A673 (cell line): ENCODE data around the gene ZNF444. TPM values are rescaled to one million over a fixed set of nuclear protein-coding genes. Genes with fewer than 3 reads are reported as not detected.
A peak's percentile ranks its signal among the peaks of the same experiment; 100 is the strongest.

Experiments used
- BruUV-seq: library from RNA; stranded (reverse); fragments of 400-500 nt; replicated peaks from 2 replicates; lab custom pipeline; 2021; lab: Mats Ljungman, UMichigan
- CTCF ChIA-PET: fragments of 300-600 bp; sonication (Branson Sonifier 250); formaldehyde crosslinking; loops from one replicate; lab custom pipeline; 2022; ENCODE audit warnings: antibody characterized with exemption; lab: Charles Lee
- POLR2A ChIA-PET: fragments of 300-600 bp; sonication (Branson Sonifier 250); formaldehyde crosslinking; loops from one replicate; lab custom pipeline; 2022; ENCODE audit warnings: antibody characterized with exemption; ENCODE audit not compliant: low non-redundant PET; lab: Charles Lee
- DNase-seq: peaks from one replicate; pipeline ENCODE4 v3.0.0-alpha.2; 2015; ENCODE audit warnings: low spot score
- H3K27ac ChIP-seq: fragments of 200-600 bp; sonication (generic); 2 replicates; pipeline ENCODE4 v1.5.1; 2016; ENCODE audit warnings: mixed run types, low read depth, mild to moderate bottlenecking, mixed read lengths, antibody characterized with exemption, low read length; ENCODE audit not compliant: poor library complexity, severe bottlenecking
- H3K27me3 ChIP-seq: fragments of 200-600 bp; sonication (generic); replicated peaks from 2 replicates; pipeline ENCODE4 v1.6.1; 2017; ENCODE audit warnings: mixed run types, low read depth, mild to moderate bottlenecking, mixed read lengths, antibody characterized with exemption, low read length; ENCODE audit not compliant: insufficient read depth, poor library complexity
- H3K36me3 ChIP-seq: fragments of 200-600 bp; sonication (generic); 2 replicates; pipeline ENCODE4 v1.6.1; 2016; ENCODE audit warnings: mixed run types, mild to moderate bottlenecking, mixed read lengths, antibody characterized with exemption, low read length; ENCODE audit not compliant: insufficient read depth, poor library complexity, severe bottlenecking
- H3K4me1 ChIP-seq: fragments of 200-600 bp; sonication (generic); 2 replicates; pipeline ENCODE4 v1.6.1; 2017; ENCODE audit warnings: mixed run types, mild to moderate bottlenecking, mixed read lengths, antibody characterized with exemption, low read length; ENCODE audit not compliant: insufficient read depth, poor library complexity, severe bottlenecking
- H3K4me3 ChIP-seq: fragments of 200-600 bp; sonication (generic); 2 replicates; pipeline ENCODE4 v1.5.1; 2016; ENCODE audit warnings: low read depth, mixed run types, mild to moderate bottlenecking, mixed read lengths, low read length; ENCODE audit not compliant: poor library complexity, severe bottlenecking
- H3K9me3 ChIP-seq: fragments of 200-600 bp; sonication (generic); 2 replicates; pipeline ENCODE4 v1.6.1; 2016; ENCODE audit warnings: mixed run types, low read depth, mild to moderate bottlenecking, mixed read lengths, antibody characterized with exemption, low read length; ENCODE audit not compliant: poor library complexity, severe bottlenecking
- EZH2 ChIP-seq: fragments of 200-600 bp; sonication (generic); IDR thresholded peaks from 2 replicates; pipeline ENCODE4 v1.6.1; 2017; ENCODE audit warnings: borderline replicate concordance, low read depth, mild to moderate bottlenecking, mixed read lengths, antibody characterized with exemption, low read length; ENCODE audit not compliant: poor library complexity, severe bottlenecking
- intact Hi-C: fragments of 100-400 bp; cut with micrococcal nuclease; formaldehyde crosslinking; loops from one replicate; pipeline ENCODE4 v1.10.0; 2022; ENCODE audit not compliant: unreplicated experiment
- total RNA-seq: library from RNA; stranded (reverse); gene quantifications from 2 replicates; pipeline ENCODE4 v1.2.3, GENCODE V29; 2021
- TF ChIP-seq, protein P1 (sequence below): fragments of 300-800, 200-600 bp; sonication (generic); conservative IDR thresholded peaks from 2 replicates; pipeline ENCODE4 v1.5.1; 2017; ENCODE audit warnings: low read depth, mild to moderate bottlenecking, antibody characterized with exemption, low read length, moderate library complexity, mixed read lengths

Gene ZNF444
- total RNA-seq, 1 experiment from 2014 or later, result 45.3 TPM

GRCh38 chr19:56117889-56118288, 23.2 kb upstream of the ZNF444 start:
- H3K27ac ChIP-seq, result peak overlapping the region; percentile 98
- intact Hi-C loops, result no loop called here
- TF ChIP-seq, protein P1, sequence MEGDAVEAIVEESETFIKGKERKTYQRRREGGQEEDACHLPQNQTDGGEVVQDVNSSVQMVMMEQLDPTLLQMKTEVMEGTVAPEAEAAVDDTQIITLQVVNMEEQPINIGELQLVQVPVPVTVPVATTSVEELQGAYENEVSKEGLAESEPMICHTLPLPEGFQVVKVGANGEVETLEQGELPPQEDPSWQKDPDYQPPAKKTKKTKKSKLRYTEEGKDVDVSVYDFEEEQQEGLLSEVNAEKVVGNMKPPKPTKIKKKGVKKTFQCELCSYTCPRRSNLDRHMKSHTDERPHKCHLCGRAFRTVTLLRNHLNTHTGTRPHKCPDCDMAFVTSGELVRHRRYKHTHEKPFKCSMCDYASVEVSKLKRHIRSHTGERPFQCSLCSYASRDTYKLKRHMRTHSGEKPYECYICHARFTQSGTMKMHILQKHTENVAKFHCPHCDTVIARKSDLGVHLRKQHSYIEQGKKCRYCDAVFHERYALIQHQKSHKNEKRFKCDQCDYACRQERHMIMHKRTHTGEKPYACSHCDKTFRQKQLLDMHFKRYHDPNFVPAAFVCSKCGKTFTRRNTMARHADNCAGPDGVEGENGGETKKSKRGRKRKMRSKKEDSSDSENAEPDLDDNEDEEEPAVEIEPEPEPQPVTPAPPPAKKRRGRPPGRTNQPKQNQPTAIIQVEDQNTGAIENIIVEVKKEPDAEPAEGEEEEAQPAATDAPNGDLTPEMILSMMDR, result no peak
- no peak for TF ChIP-seq EZH2
- POLR2A ChIA-PET, result no interaction called here
- no peaks in the 10 kb centered on the region for H3K36me3 ChIP-seq
- no peaks in the 10 kb centered on the region for H3K27me3 ChIP-seq
- no peaks in the 10 kb centered on the region for H3K9me3 ChIP-seq
- BruUV-seq, result no TSS peak
- CTCF ChIA-PET, result no interaction called here
- no peak for DNase-seq
- H3K4me3 ChIP-seq, result no peak overlapping the region
- H3K4me1 ChIP-seq, result peaks cover 15% of the 10 kb centered on the region

DNA sequence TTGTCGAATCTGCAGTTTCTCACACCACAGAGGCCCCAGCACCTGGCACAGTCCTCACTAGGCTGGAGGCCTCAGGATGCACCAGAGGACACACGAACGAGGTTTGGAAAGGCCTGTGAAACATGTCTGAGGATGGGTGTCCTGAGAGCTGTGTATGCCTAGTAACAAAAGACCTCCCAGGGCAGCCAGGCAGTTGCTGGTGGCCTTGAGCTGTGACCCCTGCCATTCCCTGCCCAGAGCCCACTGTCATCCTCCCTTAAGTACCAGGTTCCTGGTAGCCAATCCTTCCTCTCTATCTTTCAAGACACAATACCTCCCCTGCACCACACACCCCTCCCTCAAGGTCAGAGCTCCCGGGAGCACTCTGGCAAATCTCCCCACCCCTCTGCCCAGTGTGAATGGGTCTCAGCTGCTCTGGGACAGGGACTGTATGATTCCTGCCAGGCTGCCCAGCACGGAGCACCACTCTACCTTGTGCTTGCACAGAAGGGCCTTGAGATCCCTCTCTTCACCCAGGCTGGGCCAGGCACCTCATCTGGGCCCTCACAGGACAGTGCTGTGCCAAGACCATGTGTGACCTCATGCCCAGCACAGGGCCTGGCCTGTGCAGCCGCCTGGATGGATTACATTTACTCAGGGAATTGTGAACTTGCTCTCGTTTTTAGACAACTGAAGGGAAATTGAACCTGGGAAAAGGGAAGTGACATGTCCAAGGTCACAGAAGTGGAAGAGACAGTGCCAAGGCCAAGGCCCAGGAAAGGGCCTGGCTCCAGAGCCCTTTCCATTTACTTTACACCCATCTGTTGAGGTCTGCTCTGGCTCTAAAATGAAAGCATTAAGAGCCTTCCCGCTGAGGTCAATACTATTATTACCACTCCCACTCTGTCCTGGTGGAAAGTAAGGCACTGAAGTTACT, 22.2 kb upstream of the ZNF444 start:
- TSS peak; percentile 37 for BruUV-seq
- no peaks in the 10 kb centered on the region for H3K36me3 ChIP-seq
- TF ChIP-seq, protein P1, result no peak
- TF ChIP-seq EZH2, result no peak
- ChIA-PET POLR2A (no interaction called here), CTCF (no interaction called here)
- H3K27ac ChIP-seq, result peak overlapping the region; percentile 98
- H3K4me1 ChIP-seq, result peaks cover 10% of the 10 kb centered on the region
- intact Hi-C loops, result no loop called here
- no peaks in the 10 kb centered on the region for H3K9me3 ChIP-seq
- DNase-seq, result no peak
- no peaks in the 10 kb centered on the region for H3K27me3 ChIP-seq
- peak overlapping the region; percentile 97 for H3K4me3 ChIP-seq

GRCh38 chr19:56119582-56119978, 21.5 kb upstream of the ZNF444 start:
- no TSS peak for BruUV-seq
- peaks cover 10% of the 10 kb centered on the region for H3K4me1 ChIP-seq
- H3K27me3 ChIP-seq, result no peaks in the 10 kb centered on the region
- H3K36me3 ChIP-seq, result no peaks in the 10 kb centered on the region
- H3K27ac ChIP-seq, result peak overlapping the region; percentile 98
- CTCF ChIA-PET, result no interaction called here
- H3K4me3 ChIP-seq, result peak overlapping the region; percentile 97
- no peak for DNase-seq
- intact Hi-C loops, result no loop called here
- no peaks in the 10 kb centered on the region for H3K9me3 ChIP-seq
- POLR2A ChIA-PET, result no interaction called here
- no peak for TF ChIP-seq EZH2
- TF ChIP-seq, protein P1, result no peak
